ENCODE data around the gene AQP12A. TPM values are rescaled to one million over a fixed set of nuclear protein-coding genes. Genes with fewer than 3 reads are reported as not detected.

Gene AQP12A
- total RNA-seq, 2 donors from 2014 or later, result not detected

- Histone ChIP-seq H3K4me3 (no peak overlapping the region), H3K36me3 (no peaks in the 10 kb centered on the region), H3K27me3 (replicated peaks; ENCODE audit: insufficient read depth) (no peaks in the 10 kb centered on the region), H3K9me3 (no peaks in the 10 kb centered on the region), H3K4me1 (ENCODE audit: control insufficient read depth in 1 of 2, low read depth in 2 of 2) (no peaks in the 10 kb centered on the region), H3K27ac (no peak overlapping the region)
- no peak for DNase-seq (ENCODE audit: low spot score)
- no peak for TF ChIP-seq CTCF (IDR thresholded peaks at IDR 0.05)
- no peak for ATAC-seq (ENCODE audit: insufficient number of reproducible peaks, low FRiP score, low read depth)
These were observed 47.5 kb upstream of the AQP12A start for GRCh38 chr2:240644171-240644651.

- no peak for ATAC-seq (ENCODE audit: insufficient number of reproducible peaks, low FRiP score, low read depth)
- no peak for DNase-seq (ENCODE audit: low spot score)
- Histone ChIP-seq H3K27ac (no peak overlapping the region), H3K9me3 (no peaks in the 10 kb centered on the region), H3K36me3 (no peaks in the 10 kb centered on the region), H3K27me3 (replicated peaks; ENCODE audit: insufficient read depth) (no peaks in the 10 kb centered on the region), H3K4me1 (ENCODE audit: control insufficient read depth in 1 of 2, low read depth in 2 of 2) (no peaks in the 10 kb centered on the region), H3K4me3 (no peak overlapping the region)
- no peak for TF ChIP-seq CTCF (IDR thresholded peaks at IDR 0.05)
These were observed 46.8 kb upstream of the AQP12A start for GRCh38 chr2:240644859-240645301.

GRCh38 chr2:240645346-240645745, 46.3 kb upstream of the AQP12A start:
- DNase-seq (ENCODE audit: low spot score) (no peak), ATAC-seq (ENCODE audit: insufficient number of reproducible peaks, low FRiP score, low read depth) (no peak)
- no peaks in the 10 kb centered on the region for H3K4me1 ChIP-seq (ENCODE audit: control insufficient read depth in 1 of 2, low read depth in 2 of 2)
- no peak overlapping the region for H3K27ac ChIP-seq
- no peaks in the 10 kb centered on the region for H3K36me3 ChIP-seq
- TF ChIP-seq CTCF (IDR thresholded peaks at IDR 0.05), result no peak
- H3K4me3 ChIP-seq, result no peak overlapping the region
- H3K27me3 ChIP-seq (replicated peaks; ENCODE audit: insufficient read depth), result no peaks in the 10 kb centered on the region
- no peaks in the 10 kb centered on the region for H3K9me3 ChIP-seq

- no peak for ATAC-seq (ENCODE audit: insufficient number of reproducible peaks, low FRiP score, low read depth)
- no peak overlapping the region for H3K4me3 ChIP-seq
- no peak for TF ChIP-seq CTCF (IDR thresholded peaks at IDR 0.05)
- H3K27me3 ChIP-seq (replicated peaks; ENCODE audit: insufficient read depth), result no peaks in the 10 kb centered on the region
- H3K36me3 ChIP-seq, result no peaks in the 10 kb centered on the region
- no peak for DNase-seq (ENCODE audit: low spot score)
- no peaks in the 10 kb centered on the region for H3K9me3 ChIP-seq
- no peak overlapping the region for H3K27ac ChIP-seq
- H3K4me1 ChIP-seq (ENCODE audit: control insufficient read depth in 1 of 2, low read depth in 2 of 2), result no peaks in the 10 kb centered on the region
These were observed 45.9 kb upstream of the AQP12A start for GRCh38 chr2:240645801-240646175.

- H3K9me3 ChIP-seq, result no peaks in the 10 kb centered on the region
- TF ChIP-seq CTCF (IDR thresholded peaks at IDR 0.05), result no peak
- H3K27me3 ChIP-seq (replicated peaks; ENCODE audit: insufficient read depth), result no peaks in the 10 kb centered on the region
- ATAC-seq (ENCODE audit: insufficient number of reproducible peaks, low FRiP score, low read depth) (no peak), DNase-seq (ENCODE audit: low spot score) (no peak)
- no peak overlapping the region for H3K27ac ChIP-seq
- H3K36me3 ChIP-seq, result no peaks in the 10 kb centered on the region
- H3K4me3 ChIP-seq, result no peak overlapping the region
- H3K4me1 ChIP-seq (ENCODE audit: control insufficient read depth in 1 of 2, low read depth in 2 of 2), result no peaks in the 10 kb centered on the region
These were observed 45.3 kb upstream of the AQP12A start for GRCh38 chr2:240646176-240646899.

Data from thoracic aorta (tissue), 2 donors.